ENCODE data around the gene SMYD3. TPM values are rescaled to one million over a fixed set of nuclear protein-coding genes. Genes with fewer than 3 reads are reported as not detected.

The SMYD3 gene
- total and polyA plus RNA-seq, 2 donors (not counting 1 experiment from before 2014, with no cell fraction given), result 69.4 to 83.1 TPM

- no peak for TF ChIP-seq EZH2 (IDR thresholded peaks at IDR 0.05; ENCODE audit: low read length, missing control alignments)
- TF ChIP-seq CTCF (conservative IDR thresholded peaks at IDR 0.05 in 1 of 2, IDR thresholded peaks at IDR 0.05 in 1 of 2; ENCODE audit: low read depth in 1 of 2, low read length in 2 of 2), result no peak
- Histone ChIP-seq H3K9ac (ENCODE audit: insufficient read depth, low read length) (no peak overlapping the region), H3K27ac (ENCODE audit: insufficient read depth, low read length) (no peak overlapping the region), H3K9me3 (ENCODE audit: control insufficient read depth, insufficient read depth, low read depth, low read length) (no peaks in the 10 kb centered on the region), H3K4me2 (ENCODE audit: extremely low read depth, insufficient read depth, low read length) (no peak overlapping the region), H4K20me1 (ENCODE audit: control insufficient read depth, extremely low read depth, insufficient read depth, low read length) (no peaks in the 10 kb centered on the region), H3K4me1 (ENCODE audit: control insufficient read depth, extremely low read depth, insufficient read depth, low read length) (no peaks in the 10 kb centered on the region), H2AFZ (ENCODE audit: low read length) (no peak overlapping the region), H3K27me3 (ENCODE audit: control insufficient read depth, insufficient read depth, low read length) (no peaks in the 10 kb centered on the region), H3K4me3 (replicated peaks in 1 of 4; ENCODE audit: control extremely low read depth in 1 of 4, insufficient read depth in 1 of 4, low read depth in 3 of 4, low read length in 4 of 4) (no peak overlapping the region), H3K36me3 (ENCODE audit: control insufficient read depth, insufficient read depth, low read length) (no peaks in the 10 kb centered on the region), H3K79me2 (ENCODE audit: control insufficient read depth, insufficient read depth, low read length) (no peaks in the 10 kb centered on the region)
- DNase-seq (ENCODE audit: low read depth in 2 of 2), result no peak
These were observed 36.5 kb downstream of the SMYD3 start for GRCh38 chr1:246470585-246470984.

- H3K79me2 ChIP-seq (ENCODE audit: control insufficient read depth, insufficient read depth, low read length), result no peaks in the 10 kb centered on the region
- no peaks in the 10 kb centered on the region for H3K9me3 ChIP-seq (ENCODE audit: control insufficient read depth, insufficient read depth, low read depth, low read length)
- no peak overlapping the region for H3K9ac ChIP-seq (ENCODE audit: insufficient read depth, low read length)
- no peak overlapping the region for H3K27ac ChIP-seq (ENCODE audit: insufficient read depth, low read length)
- H3K4me1 ChIP-seq (ENCODE audit: control insufficient read depth, extremely low read depth, insufficient read depth, low read length), result no peaks in the 10 kb centered on the region
- H3K36me3 ChIP-seq (ENCODE audit: control insufficient read depth, insufficient read depth, low read length), result no peaks in the 10 kb centered on the region
- no peak for DNase-seq (ENCODE audit: low read depth in 2 of 2)
- H3K27me3 ChIP-seq (ENCODE audit: control insufficient read depth, insufficient read depth, low read length), result no peaks in the 10 kb centered on the region
- H3K4me2 ChIP-seq (ENCODE audit: extremely low read depth, insufficient read depth, low read length), result no peak overlapping the region
- TF ChIP-seq CTCF (conservative IDR thresholded peaks at IDR 0.05 in 1 of 2, IDR thresholded peaks at IDR 0.05 in 1 of 2; ENCODE audit: low read depth in 1 of 2, low read length in 2 of 2) (no peak), EZH2 (IDR thresholded peaks at IDR 0.05; ENCODE audit: low read length, missing control alignments) (no peak)
- H2AFZ ChIP-seq (ENCODE audit: low read length), result no peak overlapping the region
- H3K4me3 ChIP-seq (replicated peaks in 1 of 4; ENCODE audit: control extremely low read depth in 1 of 4, insufficient read depth in 1 of 4, low read depth in 3 of 4, low read length in 4 of 4), result no peak overlapping the region
- H4K20me1 ChIP-seq (ENCODE audit: control insufficient read depth, extremely low read depth, insufficient read depth, low read length), result no peaks in the 10 kb centered on the region
These were observed 44.1 kb downstream of the SMYD3 start for GRCh38 chr1:246462986-246463385.

GRCh38 chr1:246460406-246460805 lies 46.7 kb downstream of the SMYD3 start:
- H3K27ac ChIP-seq (ENCODE audit: insufficient read depth, low read length), result no peak overlapping the region
- DNase-seq (ENCODE audit: low read depth in 2 of 2), result no peak
- no peak overlapping the region for H3K4me2 ChIP-seq (ENCODE audit: extremely low read depth, insufficient read depth, low read length)
- no peaks in the 10 kb centered on the region for H3K9me3 ChIP-seq (ENCODE audit: control insufficient read depth, insufficient read depth, low read depth, low read length)
- H3K4me3 ChIP-seq (replicated peaks in 1 of 4; ENCODE audit: control extremely low read depth in 1 of 4, insufficient read depth in 1 of 4, low read depth in 3 of 4, low read length in 4 of 4), result no peak overlapping the region
- H4K20me1 ChIP-seq (ENCODE audit: control insufficient read depth, extremely low read depth, insufficient read depth, low read length), result no peaks in the 10 kb centered on the region
- no peaks in the 10 kb centered on the region for H3K27me3 ChIP-seq (ENCODE audit: control insufficient read depth, insufficient read depth, low read length)
- TF ChIP-seq EZH2 (IDR thresholded peaks at IDR 0.05; ENCODE audit: low read length, missing control alignments), result no peak
- TF ChIP-seq CTCF (conservative IDR thresholded peaks at IDR 0.05 in 1 of 2, IDR thresholded peaks at IDR 0.05 in 1 of 2; ENCODE audit: low read depth in 1 of 2, low read length in 2 of 2), result no peak
- H3K4me1 ChIP-seq (ENCODE audit: control insufficient read depth, extremely low read depth, insufficient read depth, low read length), result no peaks in the 10 kb centered on the region
- H2AFZ ChIP-seq (ENCODE audit: low read length), result no peak overlapping the region
- no peaks in the 10 kb centered on the region for H3K79me2 ChIP-seq (ENCODE audit: control insufficient read depth, insufficient read depth, low read length)
- H3K9ac ChIP-seq (ENCODE audit: insufficient read depth, low read length), result no peak overlapping the region
- H3K36me3 ChIP-seq (ENCODE audit: control insufficient read depth, insufficient read depth, low read length), result no peaks in the 10 kb centered on the region
